HG03378 (cell line): ENCODE measurements around the gene UNC5C.

Source experiments
- ATAC-seq: cut with Tn5 transposase; IDR thresholded peaks from one replicate; pipeline ENCODE4 v1.9.1; 2021; ENCODE audit warnings: mild to moderate bottlenecking, moderate library complexity; ENCODE audit not compliant: unreplicated experiment

The UNC5C gene

DNA sequence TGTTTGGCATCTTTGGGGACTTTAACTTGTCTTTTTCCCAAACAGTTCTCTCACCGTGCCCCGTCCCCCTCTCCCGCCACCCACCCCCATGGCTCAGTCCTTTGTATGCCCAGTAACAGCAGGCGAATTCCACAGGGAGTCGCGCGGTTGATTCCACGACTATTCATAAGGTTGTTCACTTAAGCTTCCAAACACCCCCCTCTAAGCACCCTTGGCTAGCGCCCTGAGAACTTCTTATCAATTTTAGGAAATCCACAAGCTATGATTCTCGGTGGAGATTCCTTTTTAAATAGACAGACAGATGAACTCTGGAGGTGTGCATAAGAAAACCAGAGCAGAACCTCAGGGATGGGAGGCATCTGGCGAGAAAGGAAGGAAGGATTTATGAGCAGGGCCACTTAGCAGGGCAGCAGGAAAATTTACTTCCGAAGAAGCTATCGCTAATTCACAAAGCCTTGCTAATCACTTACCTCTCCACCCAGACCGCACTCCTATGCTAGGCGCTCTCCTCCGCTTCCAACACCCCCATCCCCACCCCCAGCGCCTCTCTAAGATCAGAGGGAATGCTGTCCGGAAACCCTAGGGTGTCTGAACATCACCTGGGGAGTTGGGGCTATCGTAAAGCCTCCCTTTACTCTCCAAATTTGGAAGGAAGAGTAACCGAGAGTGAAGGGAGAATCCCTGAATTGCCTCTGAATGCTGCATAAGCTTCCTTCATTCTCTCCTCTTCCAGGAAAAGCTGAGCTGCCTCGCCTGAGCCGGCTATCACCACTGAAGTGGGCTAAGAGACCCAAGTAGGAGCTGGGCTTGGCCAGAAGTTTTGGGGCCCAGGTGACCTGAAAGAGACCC, 1.7 kb downstream of the UNC5C start:
- ATAC-seq: no peak

DNA sequence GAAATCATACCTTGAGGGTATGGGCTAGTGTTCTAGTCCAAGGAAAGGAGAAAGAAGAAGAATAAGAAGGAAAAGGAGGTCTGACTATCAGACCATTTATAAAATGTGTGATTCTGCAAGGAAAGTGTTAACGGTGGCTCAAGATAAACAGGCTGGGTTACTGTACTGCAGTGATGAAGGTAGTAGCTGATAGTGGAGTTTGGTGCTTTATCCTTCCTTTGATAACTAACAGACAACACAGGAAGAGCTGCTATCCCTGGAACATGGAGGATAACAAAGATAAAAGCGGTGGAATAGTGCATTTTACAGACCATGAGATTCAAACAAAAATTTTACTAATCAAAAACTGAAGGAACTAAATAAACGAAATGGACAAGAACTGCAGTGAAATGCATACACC, 2.6 kb downstream of the UNC5C start:
- ATAC-seq: no peak

DNA sequence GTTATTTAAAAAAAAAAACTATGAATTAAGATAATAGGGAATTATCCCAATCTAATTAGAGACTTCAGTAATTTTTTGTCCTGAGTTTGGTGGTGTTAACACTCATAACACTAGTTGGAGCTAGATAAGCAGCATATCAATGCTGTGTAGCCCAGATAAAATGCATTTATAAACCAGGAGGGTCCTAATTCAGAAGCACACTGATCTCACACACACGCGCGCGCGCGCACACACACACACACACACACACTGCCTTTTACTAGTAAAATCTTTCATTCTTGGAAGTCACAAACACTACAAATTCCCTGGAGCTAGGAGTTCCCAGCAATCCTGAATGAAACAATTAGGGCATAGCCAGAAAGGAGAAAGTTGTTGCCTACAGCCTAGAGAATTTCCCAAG, 3.2 kb downstream of the UNC5C start:
- ATAC-seq: no peak

DNA sequence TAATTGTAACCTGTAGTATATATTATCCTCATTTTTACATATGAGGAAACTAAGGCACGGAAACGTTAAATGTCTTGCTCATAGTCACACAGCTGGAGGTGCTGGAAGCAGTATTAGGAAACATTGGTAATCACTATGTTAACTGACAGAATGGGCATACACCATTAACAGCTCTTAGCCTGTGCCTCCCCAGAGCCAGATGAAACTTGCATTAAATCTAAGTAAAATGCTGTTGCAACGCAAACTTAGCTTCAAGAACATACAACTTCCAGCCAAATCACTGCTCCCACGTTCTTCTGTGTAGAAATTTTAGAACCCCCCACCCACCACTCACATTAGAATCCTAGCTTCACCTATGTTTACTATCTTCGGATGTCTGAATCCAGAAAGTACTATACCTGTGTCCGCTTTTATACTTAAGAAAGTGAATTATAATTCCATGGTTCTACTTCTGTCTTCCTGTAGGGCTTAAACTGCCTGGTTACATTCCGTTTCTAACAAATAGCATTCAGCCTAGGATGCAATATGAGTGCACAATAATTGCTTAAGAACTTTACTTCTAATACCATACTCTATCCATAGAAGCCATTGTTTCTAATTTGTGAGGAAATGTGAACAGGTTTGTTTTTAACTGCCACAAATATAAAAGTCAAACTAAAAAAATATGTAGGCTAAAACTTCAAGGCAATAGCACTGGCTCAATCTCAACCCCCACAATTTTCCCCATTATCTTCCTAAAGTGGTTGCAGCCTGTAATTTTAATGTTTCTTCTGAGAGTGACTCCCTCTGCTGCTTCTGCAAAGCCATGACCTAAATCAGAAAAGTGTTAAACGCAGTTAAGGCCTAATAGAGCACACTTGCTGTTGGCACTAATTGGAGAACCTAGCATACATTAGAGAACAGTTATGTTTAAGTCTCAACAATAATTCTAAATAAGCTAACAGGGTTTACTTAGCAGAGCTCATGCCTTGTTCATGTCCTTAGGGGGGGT, 4.4 kb downstream of the UNC5C start:
- no peak for ATAC-seq

DNA sequence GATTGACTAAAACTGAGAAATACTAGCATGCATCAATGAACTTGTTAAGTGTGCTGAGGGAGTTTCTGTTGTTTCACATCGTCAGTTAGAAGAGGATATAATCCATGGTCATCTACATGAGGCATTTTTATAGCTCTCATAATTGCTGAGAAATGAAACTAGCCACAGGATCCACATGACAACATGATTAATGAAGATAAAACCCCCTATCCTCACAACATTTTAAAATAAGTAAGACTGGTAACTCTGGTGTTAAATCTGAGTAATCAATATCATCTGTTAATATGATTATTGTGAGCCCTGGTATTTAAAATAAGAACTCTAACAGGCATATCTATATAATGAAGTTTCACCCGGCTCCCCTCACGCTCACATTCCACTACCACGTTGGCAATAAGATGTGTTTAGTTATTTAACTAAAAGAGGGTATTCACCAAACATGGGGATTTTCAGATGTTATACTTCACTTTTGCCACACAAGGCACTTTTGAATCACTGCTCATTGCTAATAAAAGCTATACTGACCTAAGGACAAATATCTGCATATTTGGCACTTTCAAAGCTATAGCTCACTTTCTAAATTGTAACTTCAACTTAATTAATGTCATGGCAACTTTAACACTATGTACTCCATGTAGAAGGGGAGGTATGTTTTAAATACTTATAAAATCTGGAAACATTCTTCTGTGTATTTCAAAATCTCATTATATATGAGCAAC, 6.7 kb downstream of the UNC5C start:
- ATAC-seq: peak; percentile 82

DNA sequence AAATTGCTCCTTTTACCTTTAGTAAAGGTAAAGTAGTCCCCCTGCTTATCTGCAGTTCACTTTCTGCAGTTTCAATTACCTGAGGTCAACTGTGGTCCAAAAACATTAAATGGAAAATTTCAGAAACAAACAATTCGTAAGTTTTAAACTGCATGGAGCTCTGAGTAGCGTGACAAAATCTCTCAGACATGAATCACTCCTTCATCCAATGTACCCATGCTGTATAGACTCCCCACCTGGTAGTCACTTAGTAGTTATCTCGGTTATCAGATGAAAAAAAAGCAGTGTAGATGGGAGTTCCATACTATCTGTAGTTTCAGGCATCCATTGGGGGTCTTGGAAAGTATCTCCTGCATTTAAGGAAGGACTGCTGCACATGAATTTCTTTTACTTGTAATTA, 7.7 kb downstream of the UNC5C start:
- no peak for ATAC-seq

- no peak for ATAC-seq
Measured at GRCh38 chr4:95540227-95540626, 8.5 kb downstream of the UNC5C start.

- ATAC-seq: no peak
Measured at GRCh38 chr4:95539106-95539505, 9.7 kb downstream of the UNC5C start.

DNA sequence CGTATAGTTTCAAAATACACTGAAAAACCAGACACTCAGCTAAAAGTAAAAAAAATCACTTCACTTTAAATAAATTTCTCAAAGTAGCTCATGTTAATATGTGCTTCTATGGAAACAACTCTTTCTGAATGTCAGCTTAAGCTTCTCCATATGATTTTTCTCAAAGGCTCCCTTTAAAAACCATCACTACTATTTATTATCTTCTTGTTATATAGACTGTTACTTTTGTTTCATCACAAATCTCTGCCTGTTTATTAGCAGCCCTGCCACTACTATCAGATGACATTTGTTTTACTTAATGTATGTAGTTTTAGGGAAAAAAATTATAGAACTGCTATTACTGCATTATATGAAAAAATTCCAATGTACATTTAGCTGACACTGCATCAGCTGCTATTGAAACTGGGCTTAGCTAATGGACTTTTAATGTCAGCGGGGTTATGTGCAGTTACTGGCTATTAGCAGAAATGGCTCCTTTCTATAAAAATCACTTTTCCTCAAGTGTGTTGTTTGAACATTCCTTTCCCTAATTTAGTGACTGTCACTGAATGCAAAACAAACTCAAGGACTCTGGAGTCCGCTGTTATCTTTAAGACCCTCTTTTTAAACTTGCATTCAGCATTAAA, 10.8 kb downstream of the UNC5C start:
- ATAC-seq: no peak

DNA sequence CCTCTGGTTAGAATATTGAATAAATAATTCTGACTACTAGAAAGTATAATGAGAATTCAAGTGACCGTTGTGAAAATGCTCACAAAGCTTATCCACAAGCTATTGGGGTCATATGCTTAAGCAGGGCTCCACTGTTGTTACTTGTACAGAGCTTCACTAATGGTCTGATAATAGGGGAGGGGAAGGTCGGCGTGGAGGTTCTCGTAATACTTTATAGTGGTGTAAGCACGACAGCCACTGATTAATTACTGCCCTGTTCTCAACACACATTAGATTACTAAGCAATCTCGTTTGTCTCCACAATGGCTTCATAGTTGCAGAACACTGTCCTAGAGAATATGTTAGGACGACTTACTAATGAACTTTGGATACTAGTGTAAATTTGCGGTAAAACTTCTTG, 11.6 kb downstream of the UNC5C start:
- no peak for ATAC-seq

GRCh38 chr4:95536650-95537049, 12.1 kb downstream of the UNC5C start:
- no peak for ATAC-seq

DNA sequence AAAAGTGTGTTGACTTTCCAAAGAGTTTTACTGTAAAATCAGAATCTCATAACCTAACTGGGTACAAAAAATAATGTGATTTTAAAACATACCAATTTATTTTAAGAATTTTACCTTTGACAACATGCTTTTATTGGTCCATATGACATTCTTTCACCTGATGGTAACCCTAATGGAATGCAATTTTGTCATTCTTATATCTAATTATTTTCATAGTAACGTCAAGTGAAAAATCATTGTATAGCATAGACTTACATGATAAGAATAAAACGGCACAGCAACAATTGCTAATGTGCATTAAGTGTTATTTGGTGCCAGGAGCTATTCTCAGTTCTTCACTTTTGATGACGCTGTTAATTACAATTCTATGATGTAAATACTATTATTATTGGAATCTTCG, 13.6 kb downstream of the UNC5C start:
- no peak for ATAC-seq

GRCh38 chr4:95534032-95534431, 14.7 kb downstream of the UNC5C start:
- no peak for ATAC-seq

DNA sequence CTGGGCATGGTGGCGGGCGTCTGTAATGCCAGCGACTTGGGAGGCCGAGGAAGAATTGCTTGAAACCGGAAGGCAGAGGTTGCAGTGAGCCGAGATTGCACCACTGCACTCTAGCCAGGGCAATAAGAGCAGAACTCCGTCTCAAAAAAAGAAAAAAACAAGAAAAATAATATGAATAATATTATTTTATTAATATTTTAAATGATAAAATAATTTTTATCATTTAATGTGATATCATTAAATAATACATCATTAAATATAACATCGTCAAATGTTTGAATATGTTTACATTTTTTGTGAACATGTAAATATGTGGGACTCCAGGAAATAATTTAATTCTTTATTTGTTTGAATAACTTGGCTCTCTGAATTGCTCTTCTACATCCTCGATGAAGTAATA, 15.5 kb downstream of the UNC5C start:
- no peak for ATAC-seq

DNA sequence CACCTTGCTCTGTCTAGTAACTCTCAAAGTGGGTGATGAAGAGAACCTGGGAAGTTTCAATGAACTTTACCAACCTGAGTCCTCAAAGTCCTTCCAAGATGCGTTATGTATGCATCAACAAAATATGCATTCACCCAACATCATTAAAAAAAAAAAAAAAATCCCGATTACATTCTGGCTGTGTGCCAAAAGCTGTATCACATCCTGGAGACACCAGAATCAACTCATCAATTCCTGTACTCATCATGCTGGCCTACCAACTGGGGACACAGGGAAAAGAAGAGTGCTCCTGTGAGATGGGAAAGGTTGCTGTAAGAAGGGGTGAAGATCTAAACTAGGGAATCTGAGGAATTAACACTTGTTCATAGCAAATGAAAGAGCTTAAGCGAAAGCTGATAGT, 16.5 kb downstream of the UNC5C start:
- no peak for ATAC-seq

DNA sequence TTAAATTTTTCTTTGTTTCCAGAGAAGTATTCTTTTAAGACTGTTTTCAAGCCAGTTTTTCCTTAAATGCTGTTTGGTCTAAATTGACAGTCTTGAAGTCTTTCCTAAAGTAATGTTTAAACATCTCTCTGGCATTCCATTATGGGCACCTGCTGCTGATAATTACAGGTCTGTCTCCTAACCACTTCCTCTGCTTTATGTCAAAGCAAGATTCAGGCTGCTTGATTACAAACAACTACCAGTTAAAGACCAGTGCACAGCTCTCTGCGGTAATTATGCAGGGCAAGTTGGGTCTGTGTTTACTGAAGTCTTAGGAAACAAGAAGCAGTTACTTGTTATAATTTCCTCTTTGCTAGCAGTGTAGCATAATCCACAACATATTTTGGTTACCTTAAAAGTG, 17.6 kb downstream of the UNC5C start:
- no peak for ATAC-seq

- ATAC-seq: no peak
Measured at GRCh38 chr4:95529946-95530345, 18.8 kb downstream of the UNC5C start.

GRCh38 chr4:95528388-95528948, 20.3 kb downstream of the UNC5C start:
- ATAC-seq: no peak

- ATAC-seq: no peak
Measured at GRCh38 chr4:95526075-95526474, 22.7 kb downstream of the UNC5C start.

- ATAC-seq: no peak
Measured at GRCh38 chr4:95524729-95525128, 24.0 kb downstream of the UNC5C start.
